ENCODE results near the gene RALBP1. TPM values are rescaled to one million over a fixed set of nuclear protein-coding genes. Genes with fewer than 3 reads are reported as not detected.

RALBP1 gene
- total and polyA plus RNA-seq, 9 of the 15 experiments (the other 6 are each of a cell fraction or from before 2014, with no cell fraction given), result 10.9 to 70.0 (median 61.3) TPM

DNA sequence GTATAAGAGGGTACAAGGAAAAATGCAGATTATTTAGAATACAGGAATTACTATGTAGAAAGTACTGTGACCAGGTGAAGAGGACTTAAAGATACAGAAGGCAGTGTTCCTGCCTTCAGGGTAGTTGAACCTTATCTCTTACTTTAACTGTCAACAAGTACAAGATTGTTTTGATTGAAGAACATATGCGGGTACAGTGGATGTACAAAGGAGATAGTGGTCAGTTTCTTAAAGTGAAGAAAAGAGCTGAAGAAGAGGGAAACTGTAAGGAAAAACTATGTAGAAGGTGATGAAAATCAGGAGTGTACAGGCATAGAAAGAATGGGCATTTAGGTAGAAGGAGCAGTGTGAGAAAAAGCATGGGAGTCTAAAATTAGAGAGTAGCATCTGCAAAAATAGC, 2.2 kb downstream of the RALBP1 start:
- H3K9ac ChIP-seq (ENCODE audit: insufficient read depth in 1 of 2, low read depth in 2 of 2, low read length in 2 of 2), result peak overlapping the region in 1 of 2 experiments; percentile 94; a peak in 1 of 4 replicates
- ChIA-PET CTCF (ENCODE audit: low intra/inter-chr PET ratio) (no interaction called here), POLR2A (interaction anchor here (0.7 to 2.2 kb wide), 2 partner anchors 9 to 1734 kb away, joined by 3 to 9 read pairs; no protein-coding TSS in a partner anchor)
- TF ChIP-seq CBX3 (IDR thresholded peaks at IDR 0.05; ENCODE audit: borderline replicate concordance in 1 of 2, low read length in 2 of 2), result no peak
- peak; percentile 43; the same call in 1 of the 2 replicates for TF ChIP-seq DPF2 (IDR thresholded peaks at IDR 0.05)
- TF ChIP-seq, protein P1, sequence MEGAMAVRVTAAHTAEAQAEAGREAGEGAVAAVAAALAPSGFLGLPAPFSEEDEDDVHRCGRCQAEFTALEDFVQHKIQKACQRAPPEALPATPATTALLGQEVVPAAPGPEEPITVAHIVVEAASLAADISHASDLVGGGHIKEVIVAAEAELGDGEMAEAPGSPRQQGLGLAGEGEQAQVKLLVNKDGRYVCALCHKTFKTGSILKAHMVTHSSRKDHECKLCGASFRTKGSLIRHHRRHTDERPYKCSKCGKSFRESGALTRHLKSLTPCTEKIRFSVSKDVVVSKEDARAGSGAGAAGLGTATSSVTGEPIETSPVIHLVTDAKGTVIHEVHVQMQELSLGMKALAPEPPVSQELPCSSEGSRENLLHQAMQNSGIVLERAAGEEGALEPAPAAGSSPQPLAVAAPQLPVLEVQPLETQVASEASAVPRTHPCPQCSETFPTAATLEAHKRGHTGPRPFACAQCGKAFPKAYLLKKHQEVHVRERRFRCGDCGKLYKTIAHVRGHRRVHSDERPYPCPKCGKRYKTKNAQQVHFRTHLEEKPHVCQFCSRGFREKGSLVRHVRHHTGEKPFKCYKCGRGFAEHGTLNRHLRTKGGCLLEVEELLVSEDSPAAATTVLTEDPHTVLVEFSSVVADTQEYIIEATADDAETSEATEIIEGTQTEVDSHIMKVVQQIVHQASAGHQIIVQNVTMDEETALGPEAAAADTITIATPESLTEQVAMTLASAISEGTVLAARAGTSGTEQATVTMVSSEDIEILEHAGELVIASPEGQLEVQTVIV (CRISPR knock-in tag; IDR thresholded peaks at IDR 0.05; ENCODE audit: borderline replicate concordance), result no peak
- TF ChIP-seq RCOR1 (IDR thresholded peaks at IDR 0.05; ENCODE audit: borderline replicate concordance in 1 of 2, low read depth in 2 of 2, low read length in 2 of 2), result peak in 1 of 2 experiments; percentile 76; a peak in 1 of 4 replicates
- TF ChIP-seq MEIS2 (IDR thresholded peaks at IDR 0.05; ENCODE audit: partially characterized antibody), result peak; percentile 87
- TF ChIP-seq ETV5 (CRISPR knock-in tag; IDR thresholded peaks at IDR 0.05; ENCODE audit: low read depth), result no peak
- TF ChIP-seq, protein P2, sequence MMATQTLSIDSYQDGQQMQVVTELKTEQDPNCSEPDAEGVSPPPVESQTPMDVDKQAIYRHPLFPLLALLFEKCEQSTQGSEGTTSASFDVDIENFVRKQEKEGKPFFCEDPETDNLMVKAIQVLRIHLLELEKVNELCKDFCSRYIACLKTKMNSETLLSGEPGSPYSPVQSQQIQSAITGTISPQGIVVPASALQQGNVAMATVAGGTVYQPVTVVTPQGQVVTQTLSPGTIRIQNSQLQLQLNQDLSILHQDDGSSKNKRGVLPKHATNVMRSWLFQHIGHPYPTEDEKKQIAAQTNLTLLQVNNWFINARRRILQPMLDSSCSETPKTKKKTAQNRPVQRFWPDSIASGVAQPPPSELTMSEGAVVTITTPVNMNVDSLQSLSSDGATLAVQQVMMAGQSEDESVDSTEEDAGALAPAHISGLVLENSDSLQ (IDR thresholded peaks at IDR 0.05), result peak; percentile 25
- TF ChIP-seq, protein P3, sequence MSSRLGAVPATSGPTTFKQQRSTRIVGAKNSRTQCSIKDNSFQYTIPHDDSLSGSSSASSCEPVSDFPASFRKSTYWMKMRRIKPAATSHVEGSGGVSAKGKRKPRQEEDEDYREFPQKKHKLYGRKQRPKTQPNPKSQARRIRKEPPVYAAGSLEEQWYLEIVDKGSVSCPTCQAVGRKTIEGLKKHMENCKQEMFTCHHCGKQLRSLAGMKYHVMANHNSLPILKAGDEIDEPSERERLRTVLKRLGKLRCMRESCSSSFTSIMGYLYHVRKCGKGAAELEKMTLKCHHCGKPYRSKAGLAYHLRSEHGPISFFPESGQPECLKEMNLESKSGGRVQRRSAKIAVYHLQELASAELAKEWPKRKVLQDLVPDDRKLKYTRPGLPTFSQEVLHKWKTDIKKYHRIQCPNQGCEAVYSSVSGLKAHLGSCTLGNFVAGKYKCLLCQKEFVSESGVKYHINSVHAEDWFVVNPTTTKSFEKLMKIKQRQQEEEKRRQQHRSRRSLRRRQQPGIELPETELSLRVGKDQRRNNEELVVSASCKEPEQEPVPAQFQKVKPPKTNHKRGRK (tag; IDR thresholded peaks at IDR 0.05), result peak; percentile 65
- peak in 1 of 2 experiments; percentile 56; a peak in 1 of 4 replicates for TF ChIP-seq ARNT (IDR thresholded peaks at IDR 0.05)
- peak; percentile 68 for TF ChIP-seq ARID1B (IDR thresholded peaks at IDR 0.05)
- peak; percentile 61 for TF ChIP-seq CBFA2T3 (IDR thresholded peaks at IDR 0.05)
- TF ChIP-seq SMARCA4 (IDR thresholded peaks at IDR 0.05), result peak; percentile 64; the same call in 1 of the 2 replicates
- TF ChIP-seq DMBX1 (CRISPR knock-in tag; IDR thresholded peaks at IDR 0.05; ENCODE audit: borderline replicate concordance), result no peak
- TF ChIP-seq TAL1 (IDR thresholded peaks at IDR 0.05), result peak; percentile 22; the same call in 1 of the 2 replicates
- no peak for TF ChIP-seq ERF (CRISPR knock-in tag; IDR thresholded peaks at IDR 0.05)
- 0 out of 4 replicates have a peak, but pooled peaks of 1 of the 2 experiments have one; percentile 19 for TF ChIP-seq FOXA3 (CRISPR knock-in tag; conservative IDR thresholded peaks at IDR 0.05 in 1 of 2, IDR thresholded peaks at IDR 0.05 in 1 of 2)

More for the DNA sequence above, 2.2 kb downstream of the RALBP1 start:
- H3K4me1 ChIP-seq (replicated peaks in 1 of 2; ENCODE audit: control insufficient read depth in 2 of 2, insufficient read depth in 2 of 2, low read length in 2 of 2), result peaks cover 21 to 28% of the 10 kb centered on the region in 2 experiments
- H3K9me1 ChIP-seq (ENCODE audit: control insufficient read depth, insufficient read depth, low read length), result no peaks in the 10 kb centered on the region
- peak overlapping the region; percentile 68; the same call in 1 of the 2 replicates for H3K4me3 ChIP-seq
- H2AFZ ChIP-seq (ENCODE audit: low read depth, low read length), result no peak overlapping the region
- peak overlapping the region; percentile 98; the same call in 1 of the 2 replicates for H3K4me2 ChIP-seq (ENCODE audit: insufficient read depth, low read length)
- FAIRE-seq (peak; percentile 57), ATAC-seq (no peak), DNase-seq (ENCODE audit: extremely low read depth in 1 of 4, low spot score in 3 of 4) (peak in 1 of 4 experiments; percentile 32)
- WGBS (ENCODE audit: insufficient coverage, low coverage, missing lambda C conversion rate), result 8% methylated on average over 1 of the region's 1 CpG
- no peaks in the 10 kb centered on the region for H3K27me3 ChIP-seq (ENCODE audit: control insufficient read depth in 2 of 2, insufficient read depth in 2 of 2, low read length in 2 of 2)
- H3K36me3 ChIP-seq (ENCODE audit: control insufficient read depth, insufficient read depth, low read length), result peaks cover 35% of the 10 kb centered on the region; the same call in 2 of the 3 replicates
- H3K79me2 ChIP-seq (ENCODE audit: control insufficient read depth, insufficient read depth, low read length), result peaks cover 78% of the 10 kb centered on the region
- in situ Hi-C loops (cut with MboI) (no loop called here), intact Hi-C loops (cut with micrococcal nuclease) (loop anchor here (5.0 kb wide), 2 partner anchors 145 to 340 kb away; partner anchors contain the start of genes ANKRD12 and TWSG1)
- peak overlapping the region; percentile 87; the same call in 1 of the 3 replicates for H3K27ac ChIP-seq (ENCODE audit: extremely low read depth, low read depth, low read length)
- no peaks in the 10 kb centered on the region for H3K9me3 ChIP-seq (replicated peaks; ENCODE audit: control insufficient read depth, insufficient read depth, low read depth, low read length)
- no TSS peak for BruUV-seq (replicated peaks)
- H4K20me1 ChIP-seq (replicated peaks; ENCODE audit: control insufficient read depth, insufficient read depth, low read length), result no peaks in the 10 kb centered on the region

All from K562 (cell line).